H1 (cell line): ENCODE measurements around the gene GSC. TPM values are rescaled to one million over a fixed set of nuclear protein-coding genes. Genes with fewer than 3 reads are reported as not detected.

Source experiments
- CTCF ChIA-PET: fragments of 300-600 bp; sonication (Branson Sonifier 250); formaldehyde crosslinking; loops from one replicate; lab custom pipeline; 2021; ENCODE audit not compliant: partially characterized antibody; lab: Charles Lee
- POLR2A ChIA-PET: fragments of 300-600 bp; sonication (Branson Sonifier 250); formaldehyde crosslinking; loops from one replicate; lab custom pipeline; 2021; ENCODE audit warnings: inconsistent platforms; ENCODE audit not compliant: partially characterized antibody; lab: Charles Lee
- DNase-seq, 2 experiments: peaks; one replicate each; pipeline versions ENCODE4 v3.0.0 to v3.0.0-alpha.2; 2010 to 2022; ENCODE audit warnings: low spot score in 2 of 2, low read depth in 1 of 2, mixed read lengths in 1 of 2
- FAIRE-seq: peaks from 2 replicates; lab custom pipeline; 2011; peaks lifted over from hg19 to GRCh38; lab: Jason Lieb, UNC
- H2AFZ ChIP-seq: 2 replicates; pipeline ENCODE4 v1.8.1; 2012; ENCODE audit warnings: low read length, inconsistent platforms
- H2AK5ac ChIP-seq: 2 replicates; pipeline ENCODE4 v1.6.1; 2013; ENCODE audit warnings: low read depth, low read length
- H2BK120ac ChIP-seq: replicated peaks from 2 replicates; pipeline ENCODE3; 2013; ENCODE audit warnings: low read depth, low read length, inconsistent platforms
- H2BK12ac ChIP-seq: 2 replicates; pipeline ENCODE4 v1.6.1; 2013; ENCODE audit warnings: low read depth, low read length
- H2BK15ac ChIP-seq: 2 replicates; pipeline ENCODE4 v1.6.1; 2013; ENCODE audit warnings: low read length
- H2BK20ac ChIP-seq: 2 replicates; pipeline ENCODE4 v1.6.1; 2013; ENCODE audit warnings: low read length
- H2BK5ac ChIP-seq: 2 replicates; pipeline ENCODE4 v1.6.1; 2013; ENCODE audit warnings: low read depth, low read length
- H3K14ac ChIP-seq: 2 replicates; pipeline ENCODE4 v1.6.1; 2013; ENCODE audit warnings: inconsistent platforms; ENCODE audit not compliant: insufficient read length
- H3K18ac ChIP-seq: 2 replicates; pipeline ENCODE4 v1.6.1; 2013; ENCODE audit warnings: low read length; ENCODE audit errors: extremely low read depth
- H3K23ac ChIP-seq: 2 replicates; pipeline ENCODE4 v1.6.1; 2013; ENCODE audit warnings: inconsistent platforms; ENCODE audit not compliant: insufficient read length
- H3K23me2 ChIP-seq: 2 replicates; pipeline ENCODE4 v1.6.1; 2013; ENCODE audit warnings: low read depth, low read length
- H3K27ac ChIP-seq: 2 replicates; pipeline ENCODE4 v1.6.1; 2011; ENCODE audit warnings: low read depth, low read length, inconsistent platforms
- H3K27me3 ChIP-seq, 4 experiments: replicated peaks in 1 of 4; 1 replicate in 1 of 4; 2 replicates in 3 of 4; pipeline versions ENCODE4 v1.6.1 to v1.8.1; 2011 to 2013; ENCODE audit warnings: low read length in 3 of 4, mild to moderate bottlenecking in 3 of 4, inconsistent platforms in 2 of 4, mixed read lengths in 2 of 4, moderate library complexity in 1 of 4; ENCODE audit not compliant: control insufficient read depth in 3 of 4, insufficient read depth in 3 of 4; ENCODE audit errors: extremely low read depth in 1 of 4
- H3K36me3 ChIP-seq, 4 experiments: 2 replicates each; pipeline versions ENCODE4 v1.6.1 to v1.8.1; 2011 to 2013; ENCODE audit warnings: mild to moderate bottlenecking in 4 of 4, low read length in 3 of 4, moderate library complexity in 2 of 4, control low read depth in 1 of 4, inconsistent platforms in 1 of 4; ENCODE audit not compliant: insufficient read depth in 4 of 4, control insufficient read depth in 2 of 4
- H3K4ac ChIP-seq: replicated peaks from 2 replicates; pipeline ENCODE3; 2013; ENCODE audit warnings: low read length, low read depth, mixed read lengths, inconsistent platforms; ENCODE audit not compliant: insufficient read length
- H3K4me1 ChIP-seq, 4 experiments: replicated peaks in 1 of 4; 1 replicate in 1 of 4; 2 replicates in 3 of 4; pipeline versions ENCODE4 v1.6.1 to v1.8.1; 2011 to 2013; ENCODE audit warnings: low read length in 3 of 4, inconsistent platforms in 2 of 4, mixed read lengths in 1 of 4; ENCODE audit not compliant: insufficient read depth in 4 of 4, control insufficient read depth in 3 of 4
- H3K4me2 ChIP-seq, 2 experiments: 2 replicates each; pipeline versions ENCODE4 v1.6.1 to v1.8.1; 2011 to 2013; ENCODE audit warnings: low read depth in 2 of 2, low read length in 2 of 2, control low read depth in 1 of 2, inconsistent platforms in 1 of 2, mild to moderate bottlenecking in 1 of 2; ENCODE audit not compliant: insufficient read depth in 1 of 2
- H3K4me3 ChIP-seq, 4 experiments: fragments of 200-600, 300-600 bp in 1 of 4; sonication (generic), shearing (Covaris generic), sonication (Bioruptor Twin) in 1 of 4; 2 replicates each; pipeline versions ENCODE4 v1.5.1 to v1.8.1; 2011 to 2016; ENCODE audit warnings: low read length in 4 of 4, low read depth in 3 of 4, control low read depth in 2 of 4, inconsistent platforms in 2 of 4, mild to moderate bottlenecking in 2 of 4, mixed read lengths in 1 of 4, moderate library complexity in 1 of 4; ENCODE audit not compliant: insufficient read depth in 2 of 4; ENCODE audit errors: extremely low read depth in 1 of 4
- H3K56ac ChIP-seq: replicated peaks from 2 replicates; pipeline ENCODE3; 2013; ENCODE audit warnings: low read depth, mild to moderate bottlenecking, mixed read lengths, low read length, inconsistent platforms; ENCODE audit not compliant: insufficient read length
- H3K79me1 ChIP-seq: 2 replicates; pipeline ENCODE4 v1.6.1; 2013; ENCODE audit warnings: low read depth, low read length, control low read depth
- H3K79me2 ChIP-seq, 2 experiments: 2 replicates each; pipeline versions ENCODE4 v1.6.1 to v1.8.1; 2012 to 2013; ENCODE audit warnings: low read length in 2 of 2, mild to moderate bottlenecking in 2 of 2, inconsistent platforms in 1 of 2; ENCODE audit not compliant: insufficient read depth in 2 of 2, control insufficient read depth in 1 of 2
- H3K9ac ChIP-seq, 4 experiments: replicated peaks in 1 of 4; 1 replicate in 1 of 4; 2 replicates in 3 of 4; pipeline versions ENCODE4 v1.6.1 to v1.8.1; 2011 to 2013; ENCODE audit warnings: low read depth in 3 of 4, low read length in 3 of 4, control low read depth in 2 of 4, mild to moderate bottlenecking in 2 of 4, moderate library complexity in 2 of 4, inconsistent platforms in 1 of 4; ENCODE audit errors: extremely low read depth in 1 of 4
- H3K9me3 ChIP-seq, 2 experiments: 2 replicates each; pipeline versions ENCODE4 v1.6.1 to v1.8.1; 2012 to 2013; ENCODE audit warnings: mild to moderate bottlenecking in 2 of 2, moderate library complexity in 2 of 2, control low read depth in 1 of 2, inconsistent platforms in 1 of 2, low read depth in 1 of 2, low read length in 1 of 2, mixed read lengths in 1 of 2; ENCODE audit not compliant: insufficient read depth in 2 of 2
- H4K20me1 ChIP-seq, 2 experiments: replicated peaks in 1 of 2; 2 replicates each; pipeline versions ENCODE3 to v1.8.1; 2011 to 2013; ENCODE audit warnings: inconsistent platforms in 2 of 2, low read length in 2 of 2, mild to moderate bottlenecking in 1 of 2; ENCODE audit not compliant: insufficient read depth in 2 of 2, control insufficient read depth in 1 of 2
- H4K5ac ChIP-seq: 2 replicates; pipeline ENCODE4 v1.6.1; 2013; ENCODE audit warnings: low read length, low read depth, mixed read lengths, inconsistent platforms; ENCODE audit not compliant: insufficient read length
- H4K8ac ChIP-seq: 2 replicates; pipeline ENCODE4 v1.8.0; 2013; ENCODE audit warnings: mild to moderate bottlenecking, moderate library complexity, low read length, inconsistent platforms; ENCODE audit not compliant: insufficient read depth; ENCODE audit errors: extremely low read depth
- H4K91ac ChIP-seq: replicated peaks from 2 replicates; pipeline ENCODE3; 2013; ENCODE audit warnings: low read length, mixed read lengths, inconsistent platforms; ENCODE audit not compliant: insufficient read length
- ASH2L ChIP-seq: fragments of 200-600, 300-600 bp; sonication (generic); IDR thresholded peaks from one replicate; pipeline ENCODE4 v1.7.1; 2017; ENCODE audit warnings: low read length
- ATF3 ChIP-seq: IDR thresholded peaks from 2 replicates; pipeline ENCODE4 v1.6.1; 2011; ENCODE audit warnings: low read depth, mild to moderate bottlenecking, low read length; ENCODE audit not compliant: insufficient read depth
- CEBPB ChIP-seq: IDR thresholded peaks from 2 replicates; pipeline ENCODE4 v1.6.1; 2012; ENCODE audit warnings: low read depth, low read length
- HDAC6 ChIP-seq: IDR thresholded peaks from one replicate; pipeline ENCODE4 v1.7.1; 2012; ENCODE audit warnings: low read depth, mild to moderate bottlenecking, inconsistent platforms, low read length, moderate library complexity
- KDM5A ChIP-seq: fragments of 200-600 bp; IDR thresholded peaks from 2 replicates; pipeline ENCODE4 v1.7.1; 2012; ENCODE audit warnings: mild to moderate bottlenecking, low read length, inconsistent platforms, mixed read lengths
- SP1 ChIP-seq: IDR thresholded peaks from 2 replicates; pipeline ENCODE4 v1.6.1; 2011; ENCODE audit warnings: low read depth, low read length
- TCF12 ChIP-seq: IDR thresholded peaks from 2 replicates; pipeline ENCODE4 v1.6.1; 2011; ENCODE audit warnings: low read depth, mild to moderate bottlenecking, low read length
- TEAD4 ChIP-seq: IDR thresholded peaks from 2 replicates; pipeline ENCODE4 v1.6.1; 2012; ENCODE audit warnings: low read depth, low read length, inconsistent platforms, mixed read lengths
- ZNF274 ChIP-seq: IDR thresholded peaks from 2 replicates; pipeline ENCODE4 v1.7.0; 2012; ENCODE audit warnings: low read length, borderline replicate concordance; ENCODE audit errors: extremely low read depth
- WGBS, 2 experiments: shearing (Covaris generic) in 1 of 2; methylation state at CpG; one replicate each; pipeline versions ENCODE4 v1.1.6 to v1.1.7; 2013 to 2015; ENCODE audit warnings: low lambda C conversion rate in 2 of 2, mixed read lengths in 2 of 2, inconsistent platforms in 1 of 2, low coverage in 1 of 2, missing lambda C conversion rate in 1 of 2; ENCODE audit not compliant: insufficient replicate concordance in 2 of 2, insufficient coverage in 1 of 2, insufficient read length in 1 of 2; ENCODE audit errors: extremely low coverage in 1 of 2, missing lambda C conversion rate in 1 of 2; 5-methylcytosine and 5-hydroxymethylcytosine counted together
- polyA plus RNA-seq, 7 experiments: library from polyadenylated mRNA; depleted of rRNA in 3 of 7; stranded (reverse) in 5 of 7; unstranded in 2 of 7; fragments of >200 nt in 5 of 7; fragments of 200-250 nt in 2 of 7; gene quantifications; 1 replicate in 5 of 7; 2 replicates in 1 of 7; 4 replicates in 1 of 7; pipeline versions ENCODE4 v1.2.1 to v1.2.3, GENCODE V29; 2011 to 2013; ENCODE audit warnings: missing spikeins in 2 of 7, mixed read lengths in 2 of 7
- total RNA-seq: library from RNA; stranded (reverse); fragmentation: NEBNext Ultra II Directional; extraction: Animal tissue kit (Norgen Biotek cat#: 25700); gene quantifications from 2 replicates; pipeline ENCODE4 v1.2.1, GENCODE V29; 2021

Gene GSC
- total and polyA plus RNA-seq, 2 of the 8 experiments (the other 6 are each of a cell fraction or from before 2014, with no cell fraction given), result 0.17 to 0.54 TPM

- H2BK120ac ChIP-seq, result no peak overlapping the region
- no peak overlapping the region for H2BK20ac ChIP-seq
- H3K4me2 ChIP-seq, result no peak overlapping the region
- H2BK5ac ChIP-seq, result no peak overlapping the region
- no peaks in the 10 kb centered on the region for H3K4me1 ChIP-seq
- H4K20me1 ChIP-seq, result no peaks in the 10 kb centered on the region
- no peak overlapping the region for H2BK15ac ChIP-seq
- H3K36me3 ChIP-seq, result no peaks in the 10 kb centered on the region
- no peak overlapping the region for H3K27ac ChIP-seq
- no peaks in the 10 kb centered on the region for H3K27me3 ChIP-seq
- 80% methylated on average over 5 of the region's 5 CpGs; no CpG with 5 or more reads in 1 of the 2 experiments for WGBS, 2 experiments
- no peak overlapping the region for H3K4ac ChIP-seq
- no peak overlapping the region for H4K5ac ChIP-seq
- H3K56ac ChIP-seq, result no peak overlapping the region
- H3K79me1 ChIP-seq, result no peaks in the 10 kb centered on the region
- no peaks in the 10 kb centered on the region for H3K23me2 ChIP-seq
- CTCF ChIA-PET, result interaction anchor here (0.9 to 1.0 kb wide), 2 partner anchors 66 to 287 kb away, joined by 3 read pairs; no protein-coding TSS in a partner anchor
- H3K23ac ChIP-seq, result no peak overlapping the region
- no peak overlapping the region for H3K9ac ChIP-seq
- FAIRE-seq (no peak), DNase-seq (no peak)
- POLR2A ChIA-PET, result no interaction called here
- no peak overlapping the region for H2BK12ac ChIP-seq
- no peak overlapping the region for H2AK5ac ChIP-seq
- no peak overlapping the region for H4K91ac ChIP-seq
- no peak overlapping the region for H3K4me3 ChIP-seq
- no peak overlapping the region for H3K18ac ChIP-seq
- H2AFZ ChIP-seq, result no peak overlapping the region
- no peak overlapping the region for H3K14ac ChIP-seq
- TF ChIP-seq KDM5A, result no peak
- no peak for TF ChIP-seq HDAC6
- no peak for TF ChIP-seq ZNF274
- no peak for TF ChIP-seq SP1
- no peak for TF ChIP-seq ASH2L
- TF ChIP-seq TCF12, result no peak
- no peak for TF ChIP-seq CEBPB
- TF ChIP-seq ATF3, result no peak
- no peak for TF ChIP-seq TEAD4
- 0 out of 4 replicates have a peak, but pooled peaks cover 0 to 2% of the 10 kb centered on the region in 2 experiments for H3K9me3 ChIP-seq
- H4K8ac ChIP-seq, result no peak overlapping the region
- no peaks in the 10 kb centered on the region for H3K79me2 ChIP-seq
These were observed 35.9 kb upstream of the GSC start for GRCh38 chr14:94805680-94806288.
